CD4-positive, alpha-beta T cell (primary cell): ENCODE data around the gene POPDC2. TPM values are rescaled to one million over a fixed set of nuclear protein-coding genes. Genes with fewer than 3 reads are reported as not detected.

ENCODE experiments used
- ATAC-seq: fragments of 200-7000 bp; cut with Tn5 transposase; one replicate; pipeline ENCODE4 v1.10.0; 2022; ENCODE audit warnings: mild to moderate bottlenecking; ENCODE audit not compliant: poor library complexity
- CTCF ChIA-PET: fragments of 350-600 bp; sonication (Branson Sonifier 250); formaldehyde crosslinking; loops from one replicate; lab custom pipeline; 2021; ENCODE audit warnings: antibody characterized with exemption, inconsistent platforms; lab: Charles Lee
- POLR2A ChIA-PET: fragments of 350-600 bp; sonication (Branson Sonifier 250); formaldehyde crosslinking; loops from one replicate; lab custom pipeline; 2021; ENCODE audit warnings: antibody characterized with exemption, inconsistent platforms; lab: Charles Lee
- DNase-seq, 14 experiments: peaks; one replicate each; pipeline ENCODE4 v3.0.0-alpha.2; 2013 to 2020; ENCODE audit warnings: mixed read lengths in 2 of 14
- H3K27ac ChIP-seq, 2 donors: one replicate each; pipeline versions ENCODE4 v1.5.1 to v1.7.0; 2013; ENCODE audit warnings: low read length in 2 of 2, low read depth in 1 of 2, mild to moderate bottlenecking in 1 of 2
- H3K27me3 ChIP-seq, 2 experiments: 1 replicate in 1 of 2; 2 replicates in 1 of 2; pipeline versions ENCODE4 v1.6.1 to v1.7.0; 2013; ENCODE audit warnings: low read length in 2 of 2, control low read depth in 1 of 2, mild to moderate bottlenecking in 1 of 2, moderate library complexity in 1 of 2; ENCODE audit not compliant: insufficient read depth in 2 of 2, control insufficient read depth in 1 of 2
- H3K36me3 ChIP-seq: one replicate; pipeline ENCODE4 v1.6.1; 2013; ENCODE audit warnings: low read length, control low read depth; ENCODE audit not compliant: insufficient read depth
- H3K4me1 ChIP-seq: one replicate; pipeline ENCODE4 v1.6.1; 2013; ENCODE audit warnings: low read length, control low read depth; ENCODE audit not compliant: insufficient read depth
- H3K4me3 ChIP-seq: one replicate; pipeline ENCODE4 v1.5.1; 2013; ENCODE audit warnings: mild to moderate bottlenecking, low read length, moderate library complexity
- H3K9me3 ChIP-seq, 2 experiments: 1 replicate in 1 of 2; 2 replicates in 1 of 2; pipeline versions ENCODE4 v1.6.1 to v1.7.0; 2013; ENCODE audit warnings: low read length in 2 of 2, mild to moderate bottlenecking in 2 of 2, control low read depth in 1 of 2, moderate library complexity in 1 of 2; ENCODE audit not compliant: control insufficient read depth in 1 of 2, insufficient read depth in 1 of 2
- H3K27ac Mint-ChIP-seq: one replicate; pipeline ENCODE4 v1.8.0; 2020; ENCODE audit warnings: mixed read lengths
- H3K27me3 Mint-ChIP-seq: one replicate; pipeline ENCODE4 v1.8.0; 2021; ENCODE audit warnings: mixed read lengths
- H3K36me3 Mint-ChIP-seq: one replicate; pipeline ENCODE4 v1.8.0; 2021; ENCODE audit warnings: low read depth, mixed read lengths
- H3K4me1 Mint-ChIP-seq: one replicate; pipeline ENCODE4 v1.8.0; 2021; ENCODE audit warnings: low read depth, mixed read lengths
- H3K4me3 Mint-ChIP-seq: one replicate; pipeline ENCODE4 v1.8.0; 2020; ENCODE audit warnings: mild to moderate bottlenecking, mixed read lengths
- H3K9me3 Mint-ChIP-seq: one replicate; pipeline ENCODE4 v1.8.0; 2020; ENCODE audit warnings: mixed read lengths
- intact Hi-C, 2 experiments: fragments of 100-400 bp; cut with DNase I in 1 of 2; cut with micrococcal nuclease in 1 of 2; formaldehyde crosslinking; loops; one replicate each; pipeline versions ENCODE4 v1.15.1 to v1.9.0; 2023 to 2025; cut with DNase I, micrococcal nuclease
- total RNA-seq, 174 experiments: library from RNA in 2 of 174; stranded (reverse) in 2 of 174; gene quantifications; one replicate each; pipeline ENCODE4 v1.2.3 and lab custom pipeline; 2021 to 2026
- TF ChIP-seq, protein P1 (sequence below): fragments of 200-600 bp; IDR thresholded peaks from one replicate; pipeline ENCODE4 v1.8.0; 2022; ENCODE audit warnings: antibody characterized with exemption, mild to moderate bottlenecking

The POPDC2 gene
- total RNA-seq, 2 experiments from 2014 or later = 2.6 to 3.5 TPM

DNA sequence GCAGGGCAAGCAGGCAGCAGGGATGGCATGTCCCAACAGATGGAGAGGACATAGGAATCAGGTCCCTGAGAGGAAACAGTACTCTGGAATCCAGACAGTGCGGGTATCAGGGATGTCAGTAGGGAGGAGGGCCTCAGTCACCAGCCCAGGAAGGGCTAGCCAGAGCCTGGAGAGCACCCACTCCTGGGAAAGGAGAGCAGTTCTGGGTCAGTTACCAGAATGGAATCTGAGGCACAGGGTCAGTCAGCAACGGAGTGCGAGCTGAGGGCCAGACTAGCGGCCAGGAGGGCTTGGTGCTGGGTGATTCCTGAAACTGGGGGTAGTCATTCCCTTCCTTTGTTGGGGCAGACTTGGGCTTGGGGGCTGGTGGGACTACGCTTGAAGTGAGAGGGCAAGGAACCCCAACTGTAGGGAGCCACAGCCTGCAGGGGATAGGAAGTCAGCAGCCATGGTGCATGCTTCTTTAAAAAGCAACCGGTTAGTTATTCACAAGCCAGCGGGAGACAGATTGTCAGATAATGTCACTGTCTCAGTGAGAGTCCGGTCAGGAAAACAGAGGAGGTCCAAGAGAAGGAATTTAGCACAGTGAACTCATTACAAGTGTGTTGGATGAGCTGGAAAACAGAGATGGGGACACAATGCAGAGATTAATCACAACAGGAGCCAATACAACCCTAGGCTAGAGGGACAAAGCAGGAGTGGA lies 34.8 kb downstream of the POPDC2 start:
- DNase-seq = no peak
- H3K27ac ChIP-seq = no peak overlapping the region
- no peak for ATAC-seq
- H3K4me1 Mint-ChIP-seq = no peaks in the 10 kb centered on the region
- H3K27ac Mint-ChIP-seq = no peak overlapping the region
- no peak overlapping the region for H3K4me3 Mint-ChIP-seq
- H3K9me3 Mint-ChIP-seq = no peaks in the 10 kb centered on the region
- peaks cover 34% of the 10 kb centered on the region for H3K4me1 ChIP-seq
- intact Hi-C loops = no loop called here
- no peak overlapping the region for H3K4me3 ChIP-seq
- POLR2A ChIA-PET = no interaction called here
- H3K36me3 Mint-ChIP-seq = no peaks in the 10 kb centered on the region
- H3K27me3 ChIP-seq = no peaks in the 10 kb centered on the region
- H3K9me3 ChIP-seq = peaks cover 0 to 3% of the 10 kb centered on the region in 2 experiments
- CTCF ChIA-PET = interaction anchor here (1.5 kb wide), 1 partner anchor 18 kb away, joined by 3 read pairs; no protein-coding TSS in a partner anchor
- TF ChIP-seq, protein P1, sequence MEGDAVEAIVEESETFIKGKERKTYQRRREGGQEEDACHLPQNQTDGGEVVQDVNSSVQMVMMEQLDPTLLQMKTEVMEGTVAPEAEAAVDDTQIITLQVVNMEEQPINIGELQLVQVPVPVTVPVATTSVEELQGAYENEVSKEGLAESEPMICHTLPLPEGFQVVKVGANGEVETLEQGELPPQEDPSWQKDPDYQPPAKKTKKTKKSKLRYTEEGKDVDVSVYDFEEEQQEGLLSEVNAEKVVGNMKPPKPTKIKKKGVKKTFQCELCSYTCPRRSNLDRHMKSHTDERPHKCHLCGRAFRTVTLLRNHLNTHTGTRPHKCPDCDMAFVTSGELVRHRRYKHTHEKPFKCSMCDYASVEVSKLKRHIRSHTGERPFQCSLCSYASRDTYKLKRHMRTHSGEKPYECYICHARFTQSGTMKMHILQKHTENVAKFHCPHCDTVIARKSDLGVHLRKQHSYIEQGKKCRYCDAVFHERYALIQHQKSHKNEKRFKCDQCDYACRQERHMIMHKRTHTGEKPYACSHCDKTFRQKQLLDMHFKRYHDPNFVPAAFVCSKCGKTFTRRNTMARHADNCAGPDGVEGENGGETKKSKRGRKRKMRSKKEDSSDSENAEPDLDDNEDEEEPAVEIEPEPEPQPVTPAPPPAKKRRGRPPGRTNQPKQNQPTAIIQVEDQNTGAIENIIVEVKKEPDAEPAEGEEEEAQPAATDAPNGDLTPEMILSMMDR = no peak
- H3K36me3 ChIP-seq = no peaks in the 10 kb centered on the region
- peaks cover 30% of the 10 kb centered on the region for H3K27me3 Mint-ChIP-seq

DNA sequence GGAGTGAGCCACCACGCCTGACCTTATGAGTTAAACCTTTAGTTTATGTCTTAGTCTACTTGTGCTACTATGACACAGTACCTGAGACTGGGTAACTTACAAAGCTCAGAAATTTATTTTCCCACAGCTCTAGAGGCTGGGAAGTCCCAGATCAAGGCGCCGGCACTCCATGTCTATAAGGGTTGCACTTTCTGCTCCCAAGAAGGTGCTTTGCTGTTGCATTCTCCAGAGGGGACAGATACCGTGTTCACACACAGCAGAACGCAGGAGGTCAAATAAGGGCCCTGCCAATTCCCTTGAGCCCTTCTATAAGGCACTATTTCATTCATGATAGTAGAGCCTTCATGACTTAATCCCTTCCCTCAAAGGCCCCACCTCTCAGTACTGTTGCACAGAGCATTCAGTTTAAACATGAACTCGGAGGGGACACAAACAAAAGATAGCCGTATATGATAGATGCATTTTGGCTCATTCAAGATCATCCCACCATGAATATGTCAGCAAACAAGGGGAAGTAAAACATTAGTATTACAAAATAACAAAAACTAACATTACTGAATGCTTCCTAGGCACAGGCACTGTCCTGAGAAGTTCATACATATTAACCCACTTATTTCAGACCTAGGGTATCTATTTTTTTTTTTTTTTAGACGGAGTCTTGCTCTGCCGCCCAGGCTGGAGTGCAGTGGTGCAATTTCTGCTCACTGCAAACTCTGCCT lies 36.2 kb downstream of the POPDC2 start:
- H3K4me1 Mint-ChIP-seq = no peaks in the 10 kb centered on the region
- ChIA-PET POLR2A (no interaction called here), CTCF (no interaction called here)
- Histone ChIP-seq H3K9me3 (peaks cover 0 to 3% of the 10 kb centered on the region in 2 experiments), H3K36me3 (no peaks in the 10 kb centered on the region), H3K27ac (no peak overlapping the region), H3K4me1 (peaks cover 31% of the 10 kb centered on the region), H3K27me3 (no peaks in the 10 kb centered on the region), H3K4me3 (no peak overlapping the region)
- no peaks in the 10 kb centered on the region for H3K9me3 Mint-ChIP-seq
- no peak overlapping the region for H3K27ac Mint-ChIP-seq
- H3K36me3 Mint-ChIP-seq = no peaks in the 10 kb centered on the region
- ATAC-seq (no peak), DNase-seq (no peak)
- TF ChIP-seq, protein P1 = no peak
- no peak overlapping the region for H3K4me3 Mint-ChIP-seq
- intact Hi-C loops = no loop called here
- peaks cover 24% of the 10 kb centered on the region for H3K27me3 Mint-ChIP-seq

DNA sequence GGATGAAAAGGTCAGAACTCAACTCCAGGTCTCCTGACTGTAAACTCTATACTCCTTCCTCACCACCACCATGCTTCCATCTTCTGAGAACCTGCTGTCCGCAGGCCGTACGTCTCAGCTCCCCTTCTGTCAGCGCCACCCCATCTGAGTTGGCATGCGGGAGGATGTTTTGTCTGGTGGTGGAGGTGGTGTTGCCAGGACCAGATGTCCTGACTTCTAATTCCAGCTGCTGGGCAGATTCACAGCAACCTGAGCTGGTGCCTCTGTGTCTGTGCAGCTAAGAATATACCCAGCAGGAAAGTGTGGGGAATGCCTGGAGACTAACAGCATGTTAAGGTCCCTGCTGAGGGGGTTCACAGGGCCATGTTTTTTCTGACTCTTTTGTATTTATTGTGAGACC lies 39.5 kb downstream of the POPDC2 start:
- no peak overlapping the region for H3K4me3 Mint-ChIP-seq

More for the DNA sequence above, 39.5 kb downstream of the POPDC2 start:
- Mint-ChIP-seq H3K27ac (no peak overlapping the region), H3K9me3 (no peaks in the 10 kb centered on the region), H3K27me3 (peaks cover 12% of the 10 kb centered on the region), H3K4me1 (no peaks in the 10 kb centered on the region), H3K36me3 (no peaks in the 10 kb centered on the region)
- ChIA-PET CTCF (no interaction called here), POLR2A (no interaction called here)
- Histone ChIP-seq H3K27me3 (no peaks in the 10 kb centered on the region), H3K27ac (no peak overlapping the region), H3K4me3 (no peak overlapping the region), H3K36me3 (no peaks in the 10 kb centered on the region), H3K4me1 (peaks cover under 1% of the 10 kb centered on the region), H3K9me3 (no peaks in the 10 kb centered on the region)
- intact Hi-C loops = no loop called here
- DNase-seq = no peak
- no peak for ATAC-seq
- TF ChIP-seq, protein P1 = no peak
